ENCODE data around the gene PAOX.

PAOX gene

GRCh38 chr10:133347710-133348517 lies 31.1 kb upstream of the PAOX start:
- peaks cover 8% of the 10 kb centered on the region; the same call in 1 of the 2 replicates for H3K27me3 ChIP-seq (ENCODE audit: insufficient read depth, low read length)
- no peaks in the 10 kb centered on the region for H3K9me2 ChIP-seq (ENCODE audit: low read depth, low read length)
- no peak for TF ChIP-seq EZH2 (IDR thresholded peaks at IDR 0.05; ENCODE audit: borderline replicate concordance, low read length)
- TF ChIP-seq, protein P1, sequence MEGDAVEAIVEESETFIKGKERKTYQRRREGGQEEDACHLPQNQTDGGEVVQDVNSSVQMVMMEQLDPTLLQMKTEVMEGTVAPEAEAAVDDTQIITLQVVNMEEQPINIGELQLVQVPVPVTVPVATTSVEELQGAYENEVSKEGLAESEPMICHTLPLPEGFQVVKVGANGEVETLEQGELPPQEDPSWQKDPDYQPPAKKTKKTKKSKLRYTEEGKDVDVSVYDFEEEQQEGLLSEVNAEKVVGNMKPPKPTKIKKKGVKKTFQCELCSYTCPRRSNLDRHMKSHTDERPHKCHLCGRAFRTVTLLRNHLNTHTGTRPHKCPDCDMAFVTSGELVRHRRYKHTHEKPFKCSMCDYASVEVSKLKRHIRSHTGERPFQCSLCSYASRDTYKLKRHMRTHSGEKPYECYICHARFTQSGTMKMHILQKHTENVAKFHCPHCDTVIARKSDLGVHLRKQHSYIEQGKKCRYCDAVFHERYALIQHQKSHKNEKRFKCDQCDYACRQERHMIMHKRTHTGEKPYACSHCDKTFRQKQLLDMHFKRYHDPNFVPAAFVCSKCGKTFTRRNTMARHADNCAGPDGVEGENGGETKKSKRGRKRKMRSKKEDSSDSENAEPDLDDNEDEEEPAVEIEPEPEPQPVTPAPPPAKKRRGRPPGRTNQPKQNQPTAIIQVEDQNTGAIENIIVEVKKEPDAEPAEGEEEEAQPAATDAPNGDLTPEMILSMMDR (IDR thresholded peaks at IDR 0.05; ENCODE audit: low read length): no peak
- H3K9me3 ChIP-seq (ENCODE audit: low read length): no peaks in the 10 kb centered on the region
- no peaks in the 10 kb centered on the region for H4K20me1 ChIP-seq (ENCODE audit: insufficient read depth, low read length)
- no peaks in the 10 kb centered on the region for H3K4me1 ChIP-seq (ENCODE audit: insufficient read depth, low read length, severe bottlenecking)
- no peak overlapping the region for H3K27ac ChIP-seq (ENCODE audit: low read depth, low read length, poor library complexity, severe bottlenecking)
- no peak overlapping the region for H3K4me2 ChIP-seq (ENCODE audit: low read length)
- no peak overlapping the region for H3K4me3 ChIP-seq (ENCODE audit: low read depth, low read length, poor library complexity, severe bottlenecking)
- no peak overlapping the region for H3K9ac ChIP-seq (ENCODE audit: low read length)
- no peaks in the 10 kb centered on the region for H3K79me2 ChIP-seq (ENCODE audit: insufficient read depth, low read length)
- no peaks in the 10 kb centered on the region for H3F3A ChIP-seq (ENCODE audit: insufficient read depth, low read length)
- no peak overlapping the region for H2AFZ ChIP-seq (ENCODE audit: low read length)
- no peaks in the 10 kb centered on the region for H3K36me3 ChIP-seq (ENCODE audit: insufficient read depth, low read length)

DNA sequence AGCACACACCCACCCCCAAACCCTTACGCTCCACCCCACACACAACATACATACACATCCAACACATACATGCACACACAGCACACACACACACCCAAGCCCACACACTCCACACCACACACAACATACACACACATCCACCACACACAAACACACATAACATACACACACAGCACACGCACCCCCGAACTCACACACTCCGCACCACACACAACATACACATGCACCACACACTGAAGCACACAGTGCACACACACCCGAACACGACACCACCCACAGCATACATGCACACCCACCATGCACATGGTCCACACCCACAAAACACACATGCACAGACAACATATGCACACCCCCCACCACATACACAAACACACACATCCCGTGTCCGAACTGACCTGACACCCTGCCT lies 29.9 kb upstream of the PAOX start:
- H3K4me1 ChIP-seq (ENCODE audit: insufficient read depth, low read length, severe bottlenecking): no peaks in the 10 kb centered on the region
- no peaks in the 10 kb centered on the region for H3K9me3 ChIP-seq (ENCODE audit: low read length)
- no peaks in the 10 kb centered on the region for H3F3A ChIP-seq (ENCODE audit: insufficient read depth, low read length)
- TF ChIP-seq, protein P1 (IDR thresholded peaks at IDR 0.05; ENCODE audit: low read length): no peak
- no peak for TF ChIP-seq EZH2 (IDR thresholded peaks at IDR 0.05; ENCODE audit: borderline replicate concordance, low read length)
- H3K36me3 ChIP-seq (ENCODE audit: insufficient read depth, low read length): no peaks in the 10 kb centered on the region
- no peaks in the 10 kb centered on the region for H3K9me2 ChIP-seq (ENCODE audit: low read depth, low read length)
- peaks cover 8% of the 10 kb centered on the region; the same call in 1 of the 2 replicates for H3K27me3 ChIP-seq (ENCODE audit: insufficient read depth, low read length)
- H3K4me2 ChIP-seq (ENCODE audit: low read length): no peak overlapping the region
- H3K9ac ChIP-seq (ENCODE audit: low read length): no peak overlapping the region
- H2AFZ ChIP-seq (ENCODE audit: low read length): no peak overlapping the region
- no peaks in the 10 kb centered on the region for H4K20me1 ChIP-seq (ENCODE audit: insufficient read depth, low read length)
- no peaks in the 10 kb centered on the region for H3K79me2 ChIP-seq (ENCODE audit: insufficient read depth, low read length)
- no peak overlapping the region for H3K27ac ChIP-seq (ENCODE audit: low read depth, low read length, poor library complexity, severe bottlenecking)
- no peak overlapping the region for H3K4me3 ChIP-seq (ENCODE audit: low read depth, low read length, poor library complexity, severe bottlenecking)

- Histone ChIP-seq H4K20me1 (ENCODE audit: insufficient read depth, low read length) (no peaks in the 10 kb centered on the region), H2AFZ (ENCODE audit: low read length) (no peak overlapping the region), H3K79me2 (ENCODE audit: insufficient read depth, low read length) (no peaks in the 10 kb centered on the region)
These were observed 29.5 kb upstream of the PAOX start for GRCh38 chr10:133349577-133350011.

More at GRCh38 chr10:133349577-133350011, 29.5 kb upstream of the PAOX start:
- TF ChIP-seq, protein P1 (IDR thresholded peaks at IDR 0.05; ENCODE audit: low read length): no peak
- no peak for TF ChIP-seq EZH2 (IDR thresholded peaks at IDR 0.05; ENCODE audit: borderline replicate concordance, low read length)
- Histone ChIP-seq H3K4me1 (ENCODE audit: insufficient read depth, low read length, severe bottlenecking) (no peaks in the 10 kb centered on the region), H3K27me3 (ENCODE audit: insufficient read depth, low read length) (peaks cover 8% of the 10 kb centered on the region; the same call in 1 of the 2 replicates), H3F3A (ENCODE audit: insufficient read depth, low read length) (no peaks in the 10 kb centered on the region), H3K27ac (ENCODE audit: low read depth, low read length, poor library complexity, severe bottlenecking) (no peak overlapping the region), H3K9me3 (ENCODE audit: low read length) (no peaks in the 10 kb centered on the region), H3K9ac (ENCODE audit: low read length) (no peak overlapping the region), H3K36me3 (ENCODE audit: insufficient read depth, low read length) (no peaks in the 10 kb centered on the region), H3K4me2 (ENCODE audit: low read length) (no peak overlapping the region), H3K9me2 (ENCODE audit: low read depth, low read length) (no peaks in the 10 kb centered on the region), H3K4me3 (ENCODE audit: low read depth, low read length, poor library complexity, severe bottlenecking) (no peak overlapping the region)
